Endothelial cell (in vitro differentiated cells): ENCODE measurements around the gene MAD1L1. TPM values are rescaled to one million over a fixed set of nuclear protein-coding genes. Genes with fewer than 3 reads are reported as not detected.

Experiments
- DNase-seq: peaks from one replicate; pipeline ENCODE4 v3.0.0; 2021; ENCODE audit warnings: low spot score
- H3K27ac Mint-ChIP-seq: one replicate; pipeline ENCODE4 v1.8.0; 2021; ENCODE audit warnings: mixed read lengths, inconsistent platforms; ENCODE audit not compliant: unreplicated experiment
- H3K27me3 Mint-ChIP-seq: one replicate; pipeline ENCODE4 v1.8.0; 2021; ENCODE audit warnings: mild to moderate bottlenecking, moderate library complexity, mixed read lengths, inconsistent platforms; ENCODE audit not compliant: unreplicated experiment
- H3K36me3 Mint-ChIP-seq: one replicate; pipeline ENCODE4 v1.8.0; 2021; ENCODE audit warnings: mild to moderate bottlenecking, low read depth, mixed read lengths, inconsistent platforms; ENCODE audit not compliant: unreplicated experiment
- H3K4me1 Mint-ChIP-seq: one replicate; pipeline ENCODE4 v1.8.0; 2021; ENCODE audit warnings: mild to moderate bottlenecking, mixed read lengths, inconsistent platforms; ENCODE audit not compliant: unreplicated experiment
- H3K4me3 Mint-ChIP-seq: one replicate; pipeline ENCODE4 v1.8.0; 2021; ENCODE audit warnings: mild to moderate bottlenecking, mixed read lengths, inconsistent platforms; ENCODE audit not compliant: unreplicated experiment
- H3K9me3 Mint-ChIP-seq: one replicate; pipeline ENCODE4 v1.8.0; 2021; ENCODE audit warnings: mixed read lengths, inconsistent platforms; ENCODE audit not compliant: unreplicated experiment
- CTCF ChIP-seq: fragments of 200-600 bp; sonication (generic); IDR thresholded peaks from one replicate; pipeline ENCODE4 v1.5.0; 2021; ENCODE audit warnings: antibody characterized with exemption; ENCODE audit not compliant: unreplicated experiment
- total RNA-seq: library from RNA; stranded (reverse); fragmentation: NEBNext Ultra II Directional; extraction: Animal tissue kit (Norgen Biotek cat#: 25700); gene quantifications from one replicate; pipeline ENCODE4 v1.2.1, GENCODE V29; 2021; ENCODE audit not compliant: unreplicated experiment

MAD1L1 gene
- total RNA-seq, 1 donor from 2014 or later: 43.3 TPM

GRCh38 chr7:2072798-2073197 lies 159.9 kb downstream of the MAD1L1 start:
- Mint-ChIP-seq H3K9me3 (no peaks in the 10 kb centered on the region), H3K27ac (no peak overlapping the region)
- DNase-seq: no peak

GRCh38 chr7:2072042-2072441 lies 160.7 kb downstream of the MAD1L1 start:
- Mint-ChIP-seq H3K4me3 (no peak overlapping the region), H3K36me3 (peaks cover 4% of the 10 kb centered on the region), H3K9me3 (no peaks in the 10 kb centered on the region), H3K27ac (no peak overlapping the region), H3K4me1 (peaks cover 8% of the 10 kb centered on the region), H3K27me3 (peaks cover 5% of the 10 kb centered on the region)
- no peak for DNase-seq
- TF ChIP-seq CTCF: no peak

More at GRCh38 chr7:2072798-2073197, 159.9 kb downstream of the MAD1L1 start:
- Mint-ChIP-seq H3K4me3 (no peak overlapping the region), H3K27me3 (peaks cover 5% of the 10 kb centered on the region), H3K36me3 (peaks cover 4% of the 10 kb centered on the region), H3K4me1 (peaks cover 8% of the 10 kb centered on the region)
- TF ChIP-seq CTCF: no peak

- no peak overlapping the region for H3K4me3 Mint-ChIP-seq
- no peak for TF ChIP-seq CTCF
- no peak overlapping the region for H3K27ac Mint-ChIP-seq
- H3K9me3 Mint-ChIP-seq: no peaks in the 10 kb centered on the region
- peaks cover 5% of the 10 kb centered on the region for H3K27me3 Mint-ChIP-seq
- H3K36me3 Mint-ChIP-seq: no peaks in the 10 kb centered on the region
- DNase-seq: no peak
- H3K4me1 Mint-ChIP-seq: peaks cover 9% of the 10 kb centered on the region
Measured at GRCh38 chr7:2071133-2071832, 161.5 kb downstream of the MAD1L1 start.

- Mint-ChIP-seq H3K27me3 (peaks cover 5% of the 10 kb centered on the region), H3K27ac (no peak overlapping the region), H3K9me3 (no peaks in the 10 kb centered on the region), H3K4me3 (no peak overlapping the region), H3K36me3 (no peaks in the 10 kb centered on the region), H3K4me1 (peaks cover 10% of the 10 kb centered on the region)
- no peak for TF ChIP-seq CTCF
- DNase-seq: no peak
Measured at GRCh38 chr7:2070151-2070763, 162.5 kb downstream of the MAD1L1 start.

- Mint-ChIP-seq H3K27ac (no peak overlapping the region), H3K4me3 (no peak overlapping the region), H3K9me3 (no peaks in the 10 kb centered on the region), H3K27me3 (peaks cover 5% of the 10 kb centered on the region), H3K4me1 (peaks cover 10% of the 10 kb centered on the region), H3K36me3 (no peaks in the 10 kb centered on the region)
- TF ChIP-seq CTCF: no peak
- DNase-seq: no peak
Measured at GRCh38 chr7:2069472-2069860, 163.3 kb downstream of the MAD1L1 start.
